Trophoblast cell (in vitro differentiated cells and primary cell): ENCODE measurements around the gene GTPBP1.

Experiments used
- DNase-seq, 2 donors: peaks; one replicate each; pipeline ENCODE4 v3.0.0-alpha.2; 2016
- H2AFZ ChIP-seq: 2 replicates; pipeline ENCODE4 v1.6.1; 2013; ENCODE audit warnings: low read length, moderate library complexity, mild to moderate bottlenecking; ENCODE audit not compliant: insufficient read depth, poor library complexity
- H2AK5ac ChIP-seq: 2 replicates; pipeline ENCODE4 v1.6.1; 2013; ENCODE audit warnings: mild to moderate bottlenecking, low read length
- H2BK120ac ChIP-seq: 2 replicates; pipeline ENCODE4 v1.6.1; 2013; ENCODE audit warnings: low read length, mild to moderate bottlenecking, moderate library complexity; ENCODE audit not compliant: insufficient read depth, poor library complexity
- H2BK12ac ChIP-seq: 2 replicates; pipeline ENCODE4 v1.6.1; 2013; ENCODE audit warnings: mild to moderate bottlenecking, low read length, moderate library complexity
- H2BK5ac ChIP-seq: 2 replicates; pipeline ENCODE4 v1.6.1; 2013; ENCODE audit warnings: low read length, low read depth, moderate library complexity, mild to moderate bottlenecking; ENCODE audit not compliant: poor library complexity
- H3K14ac ChIP-seq: 2 replicates; pipeline ENCODE4 v1.6.1; 2013; ENCODE audit warnings: mild to moderate bottlenecking, low read length
- H3K18ac ChIP-seq: 2 replicates; pipeline ENCODE4 v1.6.1; 2013; ENCODE audit warnings: mild to moderate bottlenecking, low read length
- H3K23ac ChIP-seq: 2 replicates; pipeline ENCODE4 v1.6.1; 2013; ENCODE audit warnings: low read length
- H3K27ac ChIP-seq: 2 replicates; pipeline ENCODE4 v1.5.1; 2013; ENCODE audit warnings: low read depth, mild to moderate bottlenecking, inconsistent platforms, low read length, moderate library complexity
- H3K27me3 ChIP-seq: 2 replicates; pipeline ENCODE4 v1.6.1; 2013; ENCODE audit warnings: inconsistent platforms, mild to moderate bottlenecking, low read length, moderate library complexity; ENCODE audit not compliant: insufficient read depth
- H3K36me3 ChIP-seq, 2 experiments: 1 replicate in 1 of 2; 2 replicates in 1 of 2; pipeline ENCODE4 v1.6.1; 2013; ENCODE audit warnings: low read length in 2 of 2, mild to moderate bottlenecking in 2 of 2, moderate library complexity in 1 of 2; ENCODE audit not compliant: insufficient read depth in 2 of 2, control insufficient read depth in 1 of 2
- H3K4ac ChIP-seq: 2 replicates; pipeline ENCODE4 v1.6.1; 2013; ENCODE audit warnings: low read depth, mild to moderate bottlenecking, low read length, moderate library complexity
- H3K4me1 ChIP-seq, 2 experiments: 1 replicate in 1 of 2; 2 replicates in 1 of 2; pipeline ENCODE4 v1.6.1; 2013; ENCODE audit warnings: low read length in 2 of 2, mild to moderate bottlenecking in 2 of 2, moderate library complexity in 1 of 2; ENCODE audit not compliant: insufficient read depth in 2 of 2, control insufficient read depth in 1 of 2
- H3K4me2 ChIP-seq: 2 replicates; pipeline ENCODE4 v1.6.1; 2013; ENCODE audit warnings: inconsistent platforms, mild to moderate bottlenecking, low read length, moderate library complexity
- H3K4me3 ChIP-seq: 2 replicates; pipeline ENCODE4 v1.5.1; 2013; ENCODE audit warnings: mild to moderate bottlenecking, low read depth, low read length, inconsistent platforms
- H3K79me1 ChIP-seq: one replicate; pipeline ENCODE4 v1.6.1; 2013; ENCODE audit warnings: low read length
- H3K79me2 ChIP-seq: 2 replicates; pipeline ENCODE4 v1.6.1; 2013; ENCODE audit warnings: low read length, mild to moderate bottlenecking; ENCODE audit not compliant: control insufficient read depth, insufficient read depth, poor library complexity
- H3K9ac ChIP-seq: 2 replicates; pipeline ENCODE4 v1.6.1; 2013; ENCODE audit warnings: mild to moderate bottlenecking, low read length
- H3K9me3 ChIP-seq: 2 replicates; pipeline ENCODE4 v1.6.1; 2013; ENCODE audit warnings: low read depth, mild to moderate bottlenecking, control low read depth, inconsistent platforms, low read length; ENCODE audit not compliant: insufficient read depth
- H4K12ac ChIP-seq: 2 replicates; pipeline ENCODE4 v1.6.1; 2013; ENCODE audit warnings: low read depth, mild to moderate bottlenecking, low read length, moderate library complexity
- H4K8ac ChIP-seq: 2 replicates; pipeline ENCODE4 v1.6.1; 2013; ENCODE audit warnings: low read depth, mild to moderate bottlenecking, low read length, moderate library complexity
- H4K91ac ChIP-seq: one replicate; pipeline ENCODE4 v1.6.1; 2013; ENCODE audit warnings: low read depth, mild to moderate bottlenecking, low read length, moderate library complexity
- WGBS: extraction: QIAGEN DNeasy Blood & Tissue Kit; methylation state at CpG from one replicate; pipeline ENCODE4 v1.1.7; 2013; ENCODE audit warnings: missing lambda C conversion rate; ENCODE audit not compliant: insufficient read length, insufficient coverage; ENCODE audit errors: extremely low coverage; 5-methylcytosine and 5-hydroxymethylcytosine counted together

GTPBP1 gene

DNA sequence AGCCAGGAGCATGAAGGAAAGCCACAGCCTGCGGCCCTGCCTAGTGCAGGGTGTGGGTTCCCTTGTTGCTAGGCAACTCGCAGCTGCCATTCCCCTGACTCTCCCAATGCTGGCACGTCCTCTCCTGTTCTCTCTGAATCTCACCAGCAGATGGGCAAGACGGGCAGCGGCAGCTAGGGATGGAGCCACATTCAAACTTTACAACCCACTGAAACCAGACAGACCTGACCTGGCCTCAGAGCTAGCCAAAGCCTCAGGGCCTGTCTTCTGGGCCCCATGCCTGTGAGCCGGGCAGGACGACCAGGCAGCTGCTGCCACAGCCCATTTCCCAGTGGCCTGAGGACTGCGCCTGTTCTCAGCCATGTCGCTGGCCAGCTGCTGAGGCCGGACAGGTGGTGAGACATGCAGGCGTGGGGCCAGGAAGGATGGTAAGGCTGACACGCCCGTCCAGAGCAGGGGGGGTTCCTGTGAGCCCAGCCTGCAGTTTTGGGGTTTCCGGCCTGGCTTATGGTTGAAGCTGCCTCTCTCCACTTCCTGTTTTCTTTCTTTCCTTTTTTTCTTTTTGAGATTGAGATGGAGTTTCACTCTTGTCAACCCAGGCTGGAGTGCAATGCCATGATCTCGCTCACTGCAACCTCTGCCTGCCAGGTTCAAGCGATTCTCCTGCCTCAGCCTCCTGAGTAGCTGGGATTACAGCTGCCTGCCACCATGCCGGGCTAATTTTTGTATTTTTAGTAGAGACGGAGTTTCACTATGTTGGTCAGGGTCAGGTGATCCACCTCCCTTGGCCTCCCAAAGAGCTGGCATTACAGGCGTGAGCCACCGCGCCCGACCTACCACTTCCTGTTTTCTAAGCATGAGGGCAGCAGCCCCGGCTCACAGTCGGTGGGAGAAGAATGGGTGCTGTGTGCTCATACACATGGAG is 45.9 kb downstream of the GTPBP1 start:
- H4K12ac ChIP-seq = no peak overlapping the region
- H3K27ac ChIP-seq = no peak overlapping the region
- peaks cover 14% of the 10 kb centered on the region for H3K79me1 ChIP-seq
- no peak overlapping the region for H2AFZ ChIP-seq
- H3K9ac ChIP-seq = no peak overlapping the region
- no peak overlapping the region for H4K8ac ChIP-seq
- no peak overlapping the region for H4K91ac ChIP-seq
- no peak overlapping the region for H3K18ac ChIP-seq
- H3K27me3 ChIP-seq = no peaks in the 10 kb centered on the region
- H2BK12ac ChIP-seq = no peak overlapping the region
- H2AK5ac ChIP-seq = no peak overlapping the region
- H3K4me1 ChIP-seq = peaks cover 12 to 18% of the 10 kb centered on the region in 2 experiments
- peaks cover 1% of the 10 kb centered on the region for H3K9me3 ChIP-seq
- no peak overlapping the region for H3K4me2 ChIP-seq
- WGBS = no CpG with 5 or more reads among the region's 24 CpGs
- no peak overlapping the region for H2BK120ac ChIP-seq
- no peak overlapping the region for H3K14ac ChIP-seq
- H3K4ac ChIP-seq = no peak overlapping the region
- H3K79me2 ChIP-seq = peaks cover 9% of the 10 kb centered on the region
- peaks cover 52% of the 10 kb centered on the region in 2 experiments for H3K36me3 ChIP-seq
- DNase-seq = peak; percentile 93 to 94
- H2BK5ac ChIP-seq = no peak overlapping the region
- no peak overlapping the region for H3K23ac ChIP-seq
- H3K4me3 ChIP-seq = no peak overlapping the region

- H3K79me2 ChIP-seq = peaks cover 9% of the 10 kb centered on the region
- H3K4me3 ChIP-seq = no peak overlapping the region
- peaks cover 1% of the 10 kb centered on the region for H3K9me3 ChIP-seq
- no peaks in the 10 kb centered on the region for H3K27me3 ChIP-seq
- peak overlapping the region; percentile 96 for H3K4me2 ChIP-seq
- peak overlapping the region; percentile 60 for H2BK120ac ChIP-seq
- peak overlapping the region; percentile 12 for H3K4ac ChIP-seq
- peak overlapping the region; percentile 90 for H3K27ac ChIP-seq
- peaks cover 16 to 23% of the 10 kb centered on the region in 2 experiments for H3K4me1 ChIP-seq
- DNase-seq = peak; percentile 70 to 80
- H3K36me3 ChIP-seq = peaks cover 38% of the 10 kb centered on the region in 2 experiments
- peak overlapping the region; percentile 23 for H3K9ac ChIP-seq
- H3K18ac ChIP-seq = peak overlapping the region; percentile 22
- WGBS = no CpG with 5 or more reads among the region's 12 CpGs
- no peak overlapping the region for H3K23ac ChIP-seq
- H4K12ac ChIP-seq = no peak overlapping the region
- H2BK12ac ChIP-seq = no peak overlapping the region
- H4K8ac ChIP-seq = peak overlapping the region; percentile 36
- H2AFZ ChIP-seq = peak overlapping the region; percentile 5
- peak overlapping the region; percentile 15 for H2AK5ac ChIP-seq
- peak overlapping the region; percentile 37 for H2BK5ac ChIP-seq
- peak overlapping the region; percentile 35 for H3K14ac ChIP-seq
- peak overlapping the region; percentile 76 for H4K91ac ChIP-seq
- H3K79me1 ChIP-seq = peaks cover 14% of the 10 kb centered on the region
Measured at GRCh38 chr22:38753948-38754750, 48.4 kb downstream of the GTPBP1 start.

- Histone ChIP-seq H3K23ac (no peak overlapping the region), H3K9me3 (peaks cover 1% of the 10 kb centered on the region), H3K79me2 (peaks cover 9% of the 10 kb centered on the region)
Measured at GRCh38 chr22:38754751-38755154, 49.0 kb downstream of the GTPBP1 start.

More at GRCh38 chr22:38754751-38755154, 49.0 kb downstream of the GTPBP1 start:
- H3K9ac ChIP-seq = peak overlapping the region; percentile 50
- peak overlapping the region; percentile 75 for H3K18ac ChIP-seq
- WGBS = no CpG with 5 or more reads among the region's 12 CpGs
- H3K4me1 ChIP-seq = peaks cover 16 to 23% of the 10 kb centered on the region in 2 experiments
- peak overlapping the region; percentile 84 for H3K4me3 ChIP-seq
- peak in 1 of 2 donors; percentile 41 for DNase-seq
- peak overlapping the region; percentile 60 for H2AFZ ChIP-seq
- H2BK120ac ChIP-seq = peak overlapping the region; percentile 68
- H2AK5ac ChIP-seq = peak overlapping the region; percentile 35
- peak overlapping the region; percentile 68 for H3K14ac ChIP-seq
- peak overlapping the region; percentile 90 for H3K27ac ChIP-seq
- peaks cover 32% of the 10 kb centered on the region in 2 experiments for H3K36me3 ChIP-seq
- H4K91ac ChIP-seq = peak overlapping the region; percentile 97
- no peaks in the 10 kb centered on the region for H3K27me3 ChIP-seq
- H3K4me2 ChIP-seq = peak overlapping the region; percentile 96
- peak overlapping the region; percentile 63 for H2BK12ac ChIP-seq
- H2BK5ac ChIP-seq = peak overlapping the region; percentile 83
- peak overlapping the region; percentile 65 for H4K12ac ChIP-seq
- peak overlapping the region; percentile 82 for H4K8ac ChIP-seq
- H3K4ac ChIP-seq = peak overlapping the region; percentile 49
- H3K79me1 ChIP-seq = peaks cover 14% of the 10 kb centered on the region
